Measurements from ENCODE around the gene KCNK10. TPM values are rescaled to one million over a fixed set of nuclear protein-coding genes. Genes with fewer than 3 reads are reported as not detected.

Gene KCNK10
- total and polyA plus RNA-seq, 2 of the 8 experiments (the other 6 are each of a cell fraction or from before 2014, with no cell fraction given) = 0.45 to 0.63 TPM

- TF ChIP-seq CHD7 (IDR thresholded peaks at IDR 0.05; ENCODE audit: insufficient replicate concordance, low read length) (no peak), TAF1 (IDR thresholded peaks at IDR 0.05; ENCODE audit: low read depth, low read length) (no peak), HDAC6 (IDR thresholded peaks at IDR 0.05; ENCODE audit: low read depth, low read length) (no peak), CHD2 (IDR thresholded peaks at IDR 0.05; ENCODE audit: low read length) (no peak), E2F6 (IDR thresholded peaks at IDR 0.05) (no peak), CTBP2 (IDR thresholded peaks at IDR 0.05; ENCODE audit: borderline replicate concordance, insufficient read depth, insufficient read length, low read length) (no peak), CBX5 (IDR thresholded peaks at IDR 0.05; ENCODE audit: low read depth, low read length) (no peak), MAFK (IDR thresholded peaks at IDR 0.05; ENCODE audit: low read depth, low read length) (no peak), CREB1 (IDR thresholded peaks at IDR 0.05) (no peak), TAF7 (optimal IDR thresholded peaks at IDR 0.05; ENCODE audit: borderline replicate concordance, low read depth, low read length) (no peak), MAX (IDR thresholded peaks at IDR 0.05) (no peak), YY1 (IDR thresholded peaks at IDR 0.05; ENCODE audit: low read depth, low read length) (no peak)
Observed at GRCh38 chr14:88281447-88281846, 41.6 kb downstream of the KCNK10 start (continued).

Measured in H1 (cell line).